ENCODE measurements around the gene MATR3.
"Not testable (repeated sequence)": the region's sequence is repeated elsewhere in the genome, so short reads cannot be mapped to it uniquely, and the experiment has no call there.

MATR3 gene

GRCh38 chr5:139293507-139294373, at the start of gene MATR3:
Gene MATR3, plus strand, starts transcription at chr5:139293740. Its CDS starts 13,676 bp downstream, at chr5:139307416.
- DNase-seq (ENCODE audit: low read depth in 3 of 3) = peak; percentile 88 to 93 (median 91)

- no peak for DNase-seq (ENCODE audit: low read depth in 3 of 3)
These were observed 47.8 kb upstream of the MATR3 start for GRCh38 chr5:139245637-139246339.

- peak; percentile 29 to 68 (median 37) for DNase-seq (ENCODE audit: low read depth in 3 of 3)
These were observed 47.1 kb upstream of the MATR3 start for GRCh38 chr5:139246394-139246793.

GRCh38 chr5:139248826-139249453, 44.6 kb upstream of the MATR3 start:
- no peak for DNase-seq (ENCODE audit: low read depth in 3 of 3)

GRCh38 chr5:139251281-139251687, 42.3 kb upstream of the MATR3 start:
- DNase-seq (ENCODE audit: low read depth in 3 of 3) = no peak

GRCh38 chr5:139251695-139252288, 41.7 kb upstream of the MATR3 start:
- DNase-seq (ENCODE audit: low read depth in 3 of 3) = no peak

GRCh38 chr5:139253115-139253514, 40.4 kb upstream of the MATR3 start:
- no peak for DNase-seq (ENCODE audit: low read depth in 3 of 3)

- DNase-seq (ENCODE audit: low read depth in 3 of 3) = no peak
These were observed 36.7 kb upstream of the MATR3 start for GRCh38 chr5:139256820-139257219.

- no peak for DNase-seq (ENCODE audit: low read depth in 3 of 3)
These were observed 31.3 kb upstream of the MATR3 start for GRCh38 chr5:139262059-139262741.

GRCh38 chr5:139262742-139263445, 30.6 kb upstream of the MATR3 start:
- peak; percentile 56 to 68 (median 58) for DNase-seq (ENCODE audit: low read depth in 3 of 3)

GRCh38 chr5:139263536-139263935, 30.0 kb upstream of the MATR3 start:
- no peak for DNase-seq (ENCODE audit: low read depth in 3 of 3)

GRCh38 chr5:139263946-139264345, 29.6 kb upstream of the MATR3 start:
- no peak for DNase-seq (ENCODE audit: low read depth in 3 of 3)

- no peak for DNase-seq (ENCODE audit: low read depth in 3 of 3)
These were observed 28.5 kb upstream of the MATR3 start for GRCh38 chr5:139265001-139265400.

GRCh38 chr5:139266236-139266635, 27.3 kb upstream of the MATR3 start:
- no peak for DNase-seq (ENCODE audit: low read depth in 3 of 3)

GRCh38 chr5:139267481-139267880, 26.1 kb upstream of the MATR3 start:
- DNase-seq (ENCODE audit: low read depth in 3 of 3) = no peak

GRCh38 chr5:139268364-139269202, 25.0 kb upstream of the MATR3 start:
- DNase-seq (ENCODE audit: low read depth in 3 of 3) = no peak

GRCh38 chr5:139270718-139271117, 22.8 kb upstream of the MATR3 start:
- not testable (repeated sequence) for DNase-seq (ENCODE audit: low read depth in 3 of 3)

GRCh38 chr5:139271201-139272027, 22.1 kb upstream of the MATR3 start:
- no peak for DNase-seq (ENCODE audit: low read depth in 3 of 3)

All from stimulated activated CD4-positive, alpha-beta T cell treated with anti-CD3 and anti-CD28 coated beads, TNF-alpha, amount 100 ng/mL, for 24 hours (primary cell).